Keratinocyte (primary cell): ENCODE measurements around the gene PTPDC1.

Source experiments
- EZH2 ChIP-seq: IDR thresholded peaks from one replicate; pipeline ENCODE4 v1.6.1; 2012; ENCODE audit warnings: inconsistent platforms, mild to moderate bottlenecking, low read length, moderate library complexity
- TF ChIP-seq, protein P1 (sequence below), 3 experiments: IDR thresholded peaks in 1 of 3; conservative IDR thresholded peaks in 1 of 3; optimal IDR thresholded peaks in 1 of 3; 2 replicates in 2 of 3; 3 replicates in 1 of 3; pipeline versions ENCODE3 to v1.5.1; 2011; ENCODE audit warnings: low read length in 3 of 3, mild to moderate bottlenecking in 3 of 3, moderate library complexity in 2 of 3, control low read depth in 1 of 3, inconsistent platforms in 1 of 3; ENCODE audit not compliant: insufficient read depth in 2 of 3; ENCODE audit errors: extremely low read depth in 1 of 3

DNA sequence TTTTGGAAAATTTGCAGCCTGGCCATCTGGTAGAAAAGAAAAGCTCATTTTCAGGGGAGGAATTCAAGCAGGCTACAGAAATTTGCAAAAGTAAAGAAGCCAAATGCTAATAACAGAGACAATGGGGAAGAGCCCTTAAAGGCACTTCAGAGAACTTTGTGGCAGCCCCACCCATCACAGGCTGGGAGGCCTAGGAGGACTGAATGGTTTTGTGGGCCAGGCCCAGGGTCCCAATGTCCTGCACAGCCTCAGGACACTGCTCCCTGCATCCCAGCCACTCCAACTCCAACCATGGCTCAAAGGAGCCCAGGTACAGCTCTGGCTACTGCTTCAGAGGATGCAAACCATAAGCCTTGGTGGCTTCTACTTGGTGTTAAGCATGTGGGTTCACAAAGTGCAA, 44.3 kb downstream of the PTPDC1 start:
- TF ChIP-seq, protein P1, sequence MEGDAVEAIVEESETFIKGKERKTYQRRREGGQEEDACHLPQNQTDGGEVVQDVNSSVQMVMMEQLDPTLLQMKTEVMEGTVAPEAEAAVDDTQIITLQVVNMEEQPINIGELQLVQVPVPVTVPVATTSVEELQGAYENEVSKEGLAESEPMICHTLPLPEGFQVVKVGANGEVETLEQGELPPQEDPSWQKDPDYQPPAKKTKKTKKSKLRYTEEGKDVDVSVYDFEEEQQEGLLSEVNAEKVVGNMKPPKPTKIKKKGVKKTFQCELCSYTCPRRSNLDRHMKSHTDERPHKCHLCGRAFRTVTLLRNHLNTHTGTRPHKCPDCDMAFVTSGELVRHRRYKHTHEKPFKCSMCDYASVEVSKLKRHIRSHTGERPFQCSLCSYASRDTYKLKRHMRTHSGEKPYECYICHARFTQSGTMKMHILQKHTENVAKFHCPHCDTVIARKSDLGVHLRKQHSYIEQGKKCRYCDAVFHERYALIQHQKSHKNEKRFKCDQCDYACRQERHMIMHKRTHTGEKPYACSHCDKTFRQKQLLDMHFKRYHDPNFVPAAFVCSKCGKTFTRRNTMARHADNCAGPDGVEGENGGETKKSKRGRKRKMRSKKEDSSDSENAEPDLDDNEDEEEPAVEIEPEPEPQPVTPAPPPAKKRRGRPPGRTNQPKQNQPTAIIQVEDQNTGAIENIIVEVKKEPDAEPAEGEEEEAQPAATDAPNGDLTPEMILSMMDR (optimal IDR thresholded peaks at IDR 0.05 in 1 of 3, IDR thresholded peaks at IDR 0.05 in 1 of 3, conservative IDR thresholded peaks at IDR 0.05 in 1 of 3; ENCODE audit: extremely low read depth in 1 of 3, insufficient read depth in 2 of 3, low read length in 3 of 3) = no peak
- TF ChIP-seq EZH2 = no peak
